Germinal center (tissue), 1 donor: ENCODE data around the gene SGPL1.

Experiments used
- DNase-seq: peaks from one replicate; pipeline ENCODE4 v3.0.0; 2012; ENCODE audit warnings: mixed read lengths, low spot score

Gene SGPL1

GRCh38 chr10:70780370-70780760, 35.4 kb upstream of the SGPL1 start:
- no peak for DNase-seq

- no peak for DNase-seq
Measured at GRCh38 chr10:70780772-70781171, 35.0 kb upstream of the SGPL1 start.

DNA sequence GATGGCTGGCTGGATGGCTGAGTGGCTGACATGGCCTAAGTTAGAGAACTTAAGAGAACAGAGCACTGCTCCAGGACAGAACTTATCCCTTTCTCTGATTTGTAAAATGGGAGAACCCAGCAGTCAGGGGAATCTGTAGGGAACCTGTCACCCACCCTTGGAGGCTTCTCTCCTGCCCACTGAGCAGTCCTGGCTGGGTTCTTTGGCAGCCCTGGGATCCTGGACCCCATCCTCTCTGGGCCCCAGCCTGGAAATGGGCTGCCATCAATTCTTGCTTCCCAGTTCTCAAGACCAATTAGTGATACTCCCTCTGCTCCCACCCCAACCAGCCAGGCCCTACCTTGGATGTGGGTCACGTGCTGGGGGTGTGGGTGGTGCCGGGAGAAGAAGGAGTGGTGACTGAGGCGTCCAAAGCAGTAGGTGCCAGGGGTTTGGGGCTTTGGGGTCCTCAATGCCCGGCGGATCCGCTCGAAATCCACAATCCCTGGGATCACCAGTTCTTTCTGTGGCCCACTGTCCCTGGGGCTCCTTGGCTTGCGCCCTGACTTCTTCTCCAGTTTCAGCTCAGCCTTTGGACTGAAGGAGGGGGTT, 34.2 kb upstream of the SGPL1 start:
- no peak for DNase-seq

DNA sequence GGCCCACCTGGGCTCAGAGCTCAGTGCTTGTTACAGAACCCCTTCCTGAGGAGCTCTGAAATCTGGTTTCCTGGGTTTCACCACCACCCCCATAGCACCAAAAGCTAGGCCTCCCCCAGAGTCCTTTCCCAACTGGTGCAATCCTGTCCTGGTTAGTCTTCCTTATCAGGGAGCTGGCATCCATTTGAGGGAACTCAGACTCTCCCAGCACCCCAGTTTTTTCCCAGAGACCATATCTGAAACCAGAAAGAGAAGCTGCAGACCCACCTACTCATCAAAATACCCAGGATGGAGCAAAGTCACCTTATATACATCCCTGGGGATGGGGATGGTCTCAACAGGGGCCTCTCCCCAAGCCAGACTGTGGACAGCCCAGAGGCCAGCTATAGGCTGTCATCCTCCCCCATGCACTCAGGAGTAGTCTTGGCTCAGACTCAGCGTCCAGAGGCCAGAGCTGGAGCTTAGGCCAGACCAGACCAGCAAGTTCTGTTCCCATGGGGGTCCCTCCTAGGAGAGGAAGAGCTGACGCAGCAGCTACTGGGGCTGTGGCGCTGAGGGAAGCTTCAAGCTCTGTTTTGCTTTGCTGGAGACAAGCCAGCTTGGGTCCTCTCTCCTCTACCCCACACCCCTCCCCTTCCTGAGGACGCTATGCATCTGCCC, 33.5 kb upstream of the SGPL1 start:
- no peak for DNase-seq

- no peak for DNase-seq
Measured at GRCh38 chr10:70782746-70783680, 32.7 kb upstream of the SGPL1 start.

DNA sequence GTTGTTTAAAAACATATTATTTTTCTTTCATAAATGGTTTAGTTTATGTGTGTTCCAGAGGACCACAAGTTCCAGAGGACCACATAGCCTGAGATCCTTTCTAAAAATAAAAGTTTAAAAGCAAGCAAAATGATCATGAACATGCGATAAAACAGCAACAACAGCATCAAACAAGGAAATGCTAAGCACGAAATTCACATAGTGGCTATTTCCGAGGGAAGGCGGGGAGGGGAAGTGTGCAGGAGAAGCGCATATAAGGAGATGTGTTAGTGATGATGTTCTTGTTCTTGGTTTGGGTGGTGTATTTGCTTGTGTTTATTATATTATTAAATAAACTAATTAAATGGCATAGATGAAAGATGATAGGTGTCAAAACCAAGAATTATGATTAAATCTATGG, 31.7 kb upstream of the SGPL1 start:
- no peak for DNase-seq

GRCh38 chr10:70784471-70784870, 31.3 kb upstream of the SGPL1 start:
- no peak for DNase-seq

DNA sequence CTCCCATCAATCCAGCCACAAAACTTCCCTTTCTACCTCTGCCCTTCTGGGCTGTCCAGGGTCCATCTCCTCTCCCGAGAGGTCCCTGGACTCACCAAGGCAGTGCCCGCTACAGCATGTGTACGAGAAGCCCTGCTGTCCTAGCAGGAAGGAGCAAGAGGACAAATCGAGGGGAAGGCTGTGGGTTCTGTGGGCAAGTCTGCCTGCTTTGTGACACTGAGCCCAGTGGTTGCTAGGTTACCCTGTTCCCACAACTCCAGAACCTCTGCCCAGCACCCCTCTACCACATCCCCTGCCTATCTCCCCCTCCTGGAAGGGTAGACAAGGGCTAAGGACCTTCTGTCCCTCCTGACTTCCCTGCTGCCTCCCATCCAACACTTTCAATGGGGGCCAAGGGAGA, 30.6 kb upstream of the SGPL1 start, which contains the start of gene TBATA:
Gene TBATA (minus strand): TSS at position 188 of the 400 bp plus-strand sequence. CDS start 1,998 bp downstream, outside the sequence.
- no peak for DNase-seq

GRCh38 chr10:70786799-70787415, 28.8 kb upstream of the SGPL1 start:
- no peak for DNase-seq

DNA sequence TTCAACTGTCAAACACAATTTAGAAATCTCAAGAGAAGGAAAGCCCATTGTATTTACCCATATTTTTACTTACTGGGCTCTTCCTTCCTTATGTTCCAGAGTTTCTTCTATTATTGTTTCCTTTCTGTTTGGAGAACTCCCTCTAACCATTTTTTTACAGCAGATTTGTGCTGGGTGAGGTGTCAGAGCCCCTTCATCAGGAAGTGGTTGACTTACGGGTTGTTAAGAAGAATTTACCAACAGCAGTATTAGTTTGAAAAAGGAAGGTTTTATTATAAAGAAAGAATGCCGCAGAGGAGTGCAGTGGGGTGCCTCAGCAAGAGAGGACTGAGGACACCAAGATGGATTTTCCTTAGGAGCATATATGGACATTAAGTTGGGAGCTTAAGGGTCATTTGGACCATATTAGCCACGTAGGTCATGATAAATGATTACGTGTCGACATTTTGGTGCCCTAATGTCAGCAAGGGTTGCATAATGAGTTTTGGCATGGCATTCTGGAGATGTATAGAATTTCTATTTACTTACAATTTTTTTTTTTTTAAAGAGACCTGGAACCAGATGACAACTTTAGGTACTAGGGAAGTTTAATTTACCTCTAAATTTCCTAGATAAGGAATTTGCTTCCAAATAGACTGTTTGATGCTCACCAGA, 24.2 kb upstream of the SGPL1 start:
- DNase-seq = no peak

GRCh38 chr10:70795613-70796012, 20.1 kb upstream of the SGPL1 start:
- no peak for DNase-seq

GRCh38 chr10:70797840-70798239, 17.9 kb upstream of the SGPL1 start:
- DNase-seq = no peak

DNA sequence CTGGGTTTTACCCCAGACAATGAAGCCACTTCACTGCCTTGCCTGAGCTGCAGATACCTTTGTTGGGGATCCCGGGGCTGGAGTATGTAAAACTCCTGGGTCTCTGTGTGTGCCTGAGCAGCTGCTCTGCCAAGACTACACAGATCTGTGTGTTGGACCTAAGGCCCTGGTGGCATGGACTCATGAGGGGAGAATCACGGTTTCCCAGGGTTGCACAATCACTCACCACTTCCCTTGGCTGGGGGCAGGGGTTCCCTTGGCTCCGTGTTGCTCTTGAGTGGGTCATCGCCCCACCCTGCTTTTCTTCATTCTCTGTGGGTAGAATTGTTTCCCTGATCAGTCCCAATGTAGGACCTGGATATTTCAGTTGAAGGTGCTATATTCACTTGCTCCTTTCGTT, 16.6 kb upstream of the SGPL1 start:
- DNase-seq = no peak

DNA sequence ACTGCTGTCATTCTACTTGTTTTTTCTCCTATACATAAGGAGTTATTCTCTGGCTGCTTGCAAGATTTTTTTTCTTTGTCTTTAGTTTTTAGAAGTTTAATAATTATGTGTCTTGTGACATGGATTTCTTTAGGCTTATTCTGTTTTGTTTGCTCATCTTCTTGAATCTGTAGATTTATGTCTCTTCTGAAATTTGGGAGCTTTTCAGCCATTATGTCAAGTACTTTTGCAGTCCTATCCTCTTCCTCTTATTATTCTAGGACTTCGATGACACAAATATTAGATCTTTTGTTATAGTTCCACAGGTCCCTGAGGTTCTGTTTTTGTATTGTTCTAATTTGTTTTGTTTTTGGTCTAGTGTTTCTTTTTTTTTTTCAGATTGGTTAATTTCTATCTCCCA, 13.9 kb upstream of the SGPL1 start:
- DNase-seq = no peak

GRCh38 chr10:70803775-70804420, 11.8 kb upstream of the SGPL1 start:
- DNase-seq = no peak

- no peak for DNase-seq
Measured at GRCh38 chr10:70804421-70804808, 11.3 kb upstream of the SGPL1 start.

- no peak for DNase-seq
Measured at GRCh38 chr10:70805619-70806215, 10.0 kb upstream of the SGPL1 start.

DNA sequence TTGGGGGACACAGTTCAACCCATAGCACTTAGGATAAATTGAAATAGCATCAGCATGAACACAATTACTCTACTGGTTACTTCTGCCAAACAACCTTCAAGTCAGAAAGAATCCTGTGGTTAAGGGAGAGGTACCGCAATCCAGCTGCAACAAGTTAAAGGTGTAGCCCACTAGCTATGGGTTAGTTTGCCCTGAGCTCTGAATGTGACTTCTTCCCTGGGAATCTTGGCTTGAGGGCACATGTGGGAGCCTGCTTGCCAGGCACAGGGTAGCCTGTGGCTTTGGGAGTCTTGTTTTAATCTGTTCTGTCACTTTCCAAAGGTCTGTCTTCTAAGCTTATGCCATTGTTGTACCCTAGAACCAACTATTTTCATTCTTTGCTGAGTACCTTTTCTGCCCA, 8.9 kb upstream of the SGPL1 start:
- no peak for DNase-seq

- DNase-seq = no peak
Measured at GRCh38 chr10:70807556-70807955, 8.2 kb upstream of the SGPL1 start.

GRCh38 chr10:70809011-70809611, 6.6 kb upstream of the SGPL1 start:
- no peak for DNase-seq

GRCh38 chr10:70809726-70810125, 6.0 kb upstream of the SGPL1 start:
- DNase-seq = no peak
